ENCODE data around the gene STX2.

DNA sequence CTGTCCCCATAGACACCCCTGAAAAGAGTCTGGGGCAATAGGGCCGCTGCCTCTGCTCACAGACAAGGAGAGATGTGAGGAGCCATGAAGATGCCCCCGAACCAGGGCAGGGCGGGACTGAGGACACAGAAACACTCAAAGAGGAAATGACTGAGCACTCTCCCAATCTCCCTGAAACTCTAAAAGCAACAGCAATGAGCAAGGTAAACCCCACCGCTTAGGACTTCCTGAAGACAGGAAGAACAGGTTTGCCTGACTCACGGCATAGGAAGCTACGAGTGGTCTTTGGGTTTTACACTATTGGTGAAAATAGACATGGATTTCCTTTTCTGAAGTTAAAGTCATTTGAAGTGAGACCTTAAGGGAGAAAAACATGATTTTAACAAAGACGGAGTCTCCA, 32.5 kb downstream of the STX2 start:
- TF ChIP-seq, protein P1, sequence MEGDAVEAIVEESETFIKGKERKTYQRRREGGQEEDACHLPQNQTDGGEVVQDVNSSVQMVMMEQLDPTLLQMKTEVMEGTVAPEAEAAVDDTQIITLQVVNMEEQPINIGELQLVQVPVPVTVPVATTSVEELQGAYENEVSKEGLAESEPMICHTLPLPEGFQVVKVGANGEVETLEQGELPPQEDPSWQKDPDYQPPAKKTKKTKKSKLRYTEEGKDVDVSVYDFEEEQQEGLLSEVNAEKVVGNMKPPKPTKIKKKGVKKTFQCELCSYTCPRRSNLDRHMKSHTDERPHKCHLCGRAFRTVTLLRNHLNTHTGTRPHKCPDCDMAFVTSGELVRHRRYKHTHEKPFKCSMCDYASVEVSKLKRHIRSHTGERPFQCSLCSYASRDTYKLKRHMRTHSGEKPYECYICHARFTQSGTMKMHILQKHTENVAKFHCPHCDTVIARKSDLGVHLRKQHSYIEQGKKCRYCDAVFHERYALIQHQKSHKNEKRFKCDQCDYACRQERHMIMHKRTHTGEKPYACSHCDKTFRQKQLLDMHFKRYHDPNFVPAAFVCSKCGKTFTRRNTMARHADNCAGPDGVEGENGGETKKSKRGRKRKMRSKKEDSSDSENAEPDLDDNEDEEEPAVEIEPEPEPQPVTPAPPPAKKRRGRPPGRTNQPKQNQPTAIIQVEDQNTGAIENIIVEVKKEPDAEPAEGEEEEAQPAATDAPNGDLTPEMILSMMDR (IDR thresholded peaks at IDR 0.05): no peak
- no peak for TF ChIP-seq POLR2A (IDR thresholded peaks at IDR 0.05)
- TF ChIP-seq POLR2AphosphoS5 (IDR thresholded peaks at IDR 0.05): no peak

Measured in prostate gland (tissue), 2 donors.